IPS-NIHi11 (cell line): Measurements from ENCODE around the gene PSAP.

Experiments used
- DNase-seq: peaks from one replicate; pipeline ENCODE4 v3.0.0; 2012; ENCODE audit warnings: mixed read lengths, low spot score

PSAP gene

DNA sequence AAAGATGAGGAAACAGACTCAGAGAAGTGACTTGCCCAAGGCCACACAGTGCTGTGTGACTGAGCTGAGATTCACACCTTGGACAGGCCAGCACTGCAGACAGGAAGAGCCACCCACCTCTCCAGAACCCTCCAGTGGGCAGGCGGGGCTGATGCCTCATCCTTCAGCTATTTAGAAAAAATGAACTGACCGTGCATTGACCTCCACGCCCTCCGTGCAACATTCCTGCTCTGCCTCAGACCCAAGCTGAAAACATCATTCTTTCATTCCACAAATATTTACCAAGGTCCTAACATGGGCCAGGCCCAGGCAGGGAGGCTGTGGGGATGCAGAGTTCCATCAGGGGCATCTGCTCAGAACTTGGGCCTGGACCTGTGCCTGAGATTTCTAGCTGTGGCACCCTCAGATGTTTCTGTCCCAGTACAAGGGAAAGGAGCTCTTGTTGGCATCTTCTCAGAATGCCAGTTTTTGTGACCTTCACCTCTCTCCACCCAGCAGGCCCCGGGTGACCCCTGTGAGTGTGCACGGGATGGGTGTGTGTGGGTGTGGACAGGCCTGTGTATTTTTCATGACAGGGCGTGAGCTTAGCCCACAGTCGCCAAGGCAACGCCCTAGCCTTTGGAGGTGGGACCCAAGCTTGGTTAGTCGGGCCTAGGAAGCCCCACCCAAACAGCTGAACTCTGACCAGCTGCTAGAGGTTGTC is 84.2 kb downstream of the PSAP start:
- DNase-seq = peak; percentile 41
